VCaP (cell line): ENCODE data around the gene PREB.

ENCODE experiments used
- H3K27ac ChIP-seq: fragments of 450-650 bp; 2 replicates; pipeline ENCODE4 v1.5.1; 2017
- TF ChIP-seq, protein P1 (sequence below): fragments of 450-650 bp; conservative IDR thresholded peaks from 2 replicates; pipeline ENCODE4 v1.5.1; 2017; ENCODE audit warnings: mild to moderate bottlenecking, moderate library complexity

The PREB gene

DNA sequence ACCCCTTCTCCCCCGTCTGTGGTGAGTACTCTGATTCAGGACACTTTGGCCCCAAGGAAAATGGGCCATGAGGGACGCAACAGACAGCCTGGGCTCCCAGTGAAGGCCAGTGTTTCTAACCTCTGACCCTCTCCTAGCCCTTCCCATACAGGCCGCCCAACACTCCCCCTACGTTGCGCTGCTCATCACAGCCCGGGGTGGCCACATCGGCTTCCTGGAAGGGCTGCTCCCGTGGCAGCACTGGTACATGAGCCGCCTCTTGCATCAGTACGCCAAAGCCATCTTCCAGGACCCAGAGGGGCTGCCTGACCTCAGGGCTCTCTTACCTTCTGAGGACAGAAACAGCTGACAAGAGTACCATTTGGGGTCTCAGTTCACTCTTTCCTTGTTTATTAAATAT is 4.0 kb downstream of the PREB start:
- H3K27ac ChIP-seq = no peak overlapping the region
- TF ChIP-seq, protein P1, sequence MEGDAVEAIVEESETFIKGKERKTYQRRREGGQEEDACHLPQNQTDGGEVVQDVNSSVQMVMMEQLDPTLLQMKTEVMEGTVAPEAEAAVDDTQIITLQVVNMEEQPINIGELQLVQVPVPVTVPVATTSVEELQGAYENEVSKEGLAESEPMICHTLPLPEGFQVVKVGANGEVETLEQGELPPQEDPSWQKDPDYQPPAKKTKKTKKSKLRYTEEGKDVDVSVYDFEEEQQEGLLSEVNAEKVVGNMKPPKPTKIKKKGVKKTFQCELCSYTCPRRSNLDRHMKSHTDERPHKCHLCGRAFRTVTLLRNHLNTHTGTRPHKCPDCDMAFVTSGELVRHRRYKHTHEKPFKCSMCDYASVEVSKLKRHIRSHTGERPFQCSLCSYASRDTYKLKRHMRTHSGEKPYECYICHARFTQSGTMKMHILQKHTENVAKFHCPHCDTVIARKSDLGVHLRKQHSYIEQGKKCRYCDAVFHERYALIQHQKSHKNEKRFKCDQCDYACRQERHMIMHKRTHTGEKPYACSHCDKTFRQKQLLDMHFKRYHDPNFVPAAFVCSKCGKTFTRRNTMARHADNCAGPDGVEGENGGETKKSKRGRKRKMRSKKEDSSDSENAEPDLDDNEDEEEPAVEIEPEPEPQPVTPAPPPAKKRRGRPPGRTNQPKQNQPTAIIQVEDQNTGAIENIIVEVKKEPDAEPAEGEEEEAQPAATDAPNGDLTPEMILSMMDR = no peak

DNA sequence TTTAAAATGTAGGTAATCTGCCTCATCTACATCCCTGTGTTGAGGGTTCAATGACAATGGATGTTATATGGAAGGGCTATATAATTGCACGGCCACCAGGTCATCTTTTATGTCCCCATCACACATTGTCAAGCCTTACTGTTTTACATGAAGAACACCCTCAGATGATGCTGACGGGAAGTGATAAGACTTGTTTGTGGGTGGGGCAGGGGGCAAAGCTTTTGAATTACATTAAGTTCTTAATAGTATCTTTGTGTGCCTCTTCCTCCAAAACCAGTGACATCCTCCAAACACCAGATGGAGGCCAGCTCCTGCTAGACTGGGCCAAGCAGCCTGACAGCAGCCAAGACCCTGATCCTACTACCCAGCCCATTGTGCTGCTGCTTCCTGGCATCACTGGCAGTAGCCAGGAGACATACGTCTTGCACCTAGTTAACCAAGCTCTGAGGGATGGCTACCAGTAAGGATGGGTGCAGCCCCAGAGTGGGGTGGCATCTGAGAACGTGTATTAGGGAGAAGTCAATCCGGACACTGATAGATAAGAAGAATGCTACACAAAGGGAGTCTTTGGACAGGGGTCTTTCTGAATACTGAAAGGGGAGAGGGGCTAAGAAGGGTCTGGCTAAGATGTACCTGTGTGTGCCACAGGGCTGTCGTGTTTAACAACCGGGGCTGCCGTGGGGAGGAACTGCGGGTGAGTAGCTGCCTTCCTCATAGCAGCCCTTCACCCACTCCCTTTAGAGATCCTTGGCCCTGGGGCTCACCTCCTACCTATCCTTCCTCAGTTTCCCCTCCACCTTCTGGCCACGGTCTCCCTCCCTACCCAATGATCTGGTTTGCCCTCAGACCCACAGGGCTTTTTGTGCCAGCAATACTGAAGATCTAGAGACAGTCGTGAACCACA is 5.5 kb downstream of the PREB start:
- TF ChIP-seq, protein P1 = no peak
- no peak overlapping the region for H3K27ac ChIP-seq

DNA sequence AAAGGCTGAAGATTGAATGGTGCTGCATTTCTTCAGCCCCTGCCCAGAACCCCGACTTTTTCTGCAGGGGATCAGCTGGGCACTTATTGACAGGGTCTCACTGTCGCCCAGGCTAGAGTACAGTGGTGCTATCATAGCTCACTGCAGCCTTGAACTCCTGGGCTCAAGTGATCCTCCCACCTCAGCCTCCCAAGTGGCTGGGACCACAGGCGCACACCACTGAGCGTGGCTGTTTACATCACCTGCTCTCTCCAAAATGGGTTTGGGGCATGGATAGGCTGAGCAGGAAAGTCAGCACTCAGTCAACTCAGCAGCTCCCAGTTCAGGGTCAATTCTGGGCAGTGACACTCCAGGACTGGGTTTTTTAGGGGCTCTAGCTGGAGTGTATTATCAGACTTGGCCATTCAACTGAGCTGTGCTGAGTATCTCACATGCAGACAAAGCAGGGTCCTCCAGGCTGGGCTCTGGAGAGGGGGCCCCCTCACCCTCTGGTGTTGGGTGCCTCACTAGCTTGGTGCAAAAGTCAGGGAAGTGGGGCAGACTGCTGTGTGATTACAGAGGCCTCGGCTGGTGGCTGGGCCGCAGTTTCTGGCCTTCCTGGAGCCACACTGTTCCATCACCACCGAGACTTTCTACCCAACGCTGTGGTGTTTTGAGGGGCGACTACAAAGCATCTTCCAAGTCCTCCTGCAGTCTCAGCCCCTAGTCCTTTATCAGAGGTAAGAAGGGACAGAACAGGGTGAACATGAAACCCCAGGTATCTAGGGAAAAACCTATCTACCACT is 6.4 kb downstream of the PREB start:
- TF ChIP-seq, protein P1 = no peak
- H3K27ac ChIP-seq = no peak overlapping the region

DNA sequence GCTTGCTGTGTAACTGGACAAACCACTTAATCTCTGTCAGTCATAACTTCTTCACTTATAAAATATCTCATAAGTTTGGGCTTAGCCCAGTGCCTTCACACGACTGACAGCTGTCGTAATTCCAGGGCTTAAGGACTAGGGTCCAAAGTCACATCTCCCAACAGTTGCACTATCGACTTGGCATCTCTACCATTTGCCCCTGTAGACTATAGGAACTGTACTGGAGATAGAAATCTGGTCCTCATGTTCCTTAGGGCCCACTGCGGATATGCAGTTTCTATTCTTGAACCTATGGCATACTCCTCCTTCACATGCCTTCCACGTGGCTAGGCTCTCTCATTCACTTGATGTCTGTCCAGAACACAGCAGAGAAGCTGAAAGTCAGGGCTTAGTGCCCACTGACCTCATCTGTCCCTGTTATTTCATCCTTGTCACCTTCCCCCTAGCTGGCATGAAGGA is 8.2 kb downstream of the PREB start:
- TF ChIP-seq, protein P1 = no peak
- peak overlapping the region; percentile 40 for H3K27ac ChIP-seq

DNA sequence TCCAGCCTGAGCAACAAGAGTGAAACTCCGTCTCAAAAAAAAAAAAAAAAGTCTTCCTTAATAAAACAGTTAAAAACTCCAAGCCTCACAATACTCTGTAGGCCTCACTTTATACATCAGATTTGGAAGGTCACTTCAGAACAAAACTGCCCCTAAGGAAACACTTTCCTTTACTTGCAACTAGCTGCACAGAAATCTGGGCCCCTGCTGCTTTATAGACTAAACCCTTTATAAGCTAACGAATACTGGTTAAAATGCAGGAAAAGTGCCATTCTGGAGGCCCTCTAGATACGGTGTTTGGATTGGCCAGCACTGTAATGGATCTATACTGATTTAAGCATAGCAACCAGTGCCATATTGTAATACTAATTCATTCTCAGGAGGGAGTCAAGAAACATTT is 9.3 kb downstream of the PREB start:
- TF ChIP-seq, protein P1 = no peak
- no peak overlapping the region for H3K27ac ChIP-seq

DNA sequence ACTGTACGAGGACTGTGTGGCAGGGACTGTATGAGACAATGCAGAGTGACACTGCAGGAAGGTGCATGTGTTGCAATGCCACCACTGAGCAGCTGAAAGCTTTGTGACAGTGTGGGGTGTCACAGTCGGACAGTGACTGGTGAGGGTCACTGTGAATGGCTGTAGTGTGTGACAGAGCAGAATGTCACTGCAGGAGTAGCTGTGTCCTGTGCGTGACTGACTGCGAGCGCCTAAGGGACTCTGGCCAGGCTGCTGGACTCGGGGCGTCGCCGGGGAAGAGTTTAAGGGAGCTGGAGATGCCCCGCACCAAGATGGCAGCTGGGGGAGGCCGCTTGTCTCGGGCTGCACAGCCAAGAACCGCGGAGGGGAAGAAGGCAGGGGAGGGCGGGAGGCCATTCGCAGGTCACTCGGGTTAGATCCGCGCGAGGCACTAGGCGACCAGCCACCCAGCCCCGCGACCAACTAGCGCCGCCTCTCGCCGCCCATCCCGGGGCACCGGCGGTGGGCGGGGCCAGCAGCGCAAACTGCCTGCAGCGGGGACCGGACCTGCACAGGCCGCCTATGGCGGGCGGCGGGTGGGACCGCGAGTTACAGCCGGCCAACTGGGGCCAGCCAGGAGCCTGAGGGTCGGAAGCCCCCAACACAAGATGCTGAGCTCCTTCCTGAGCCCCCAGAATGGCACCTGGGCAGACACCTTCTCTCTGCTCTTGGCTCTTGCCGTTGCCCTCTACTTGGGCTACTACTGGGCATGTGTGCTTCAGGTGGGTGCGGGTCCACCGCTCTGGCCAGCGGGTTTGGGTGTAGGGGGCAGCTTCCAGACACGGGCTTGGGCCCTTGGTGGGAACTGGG is 10.9 kb downstream of the PREB start, which contains the start of gene ABHD1:
Gene ABHD1 (plus strand): TSS at position 514 of the 849 bp plus-strand sequence. CDS start 134 bp downstream, at position 648.
- H3K27ac ChIP-seq = peak within 1 kb of the TSS; percentile 65
- TF ChIP-seq, protein P1 = no peak
